Ishikawa (cell line): ENCODE results near the gene ATP11A.
A peak's percentile ranks its signal among the peaks of the same experiment; 100 is the strongest.

Source experiments
- CREB1 ChIP-seq: IDR thresholded peaks from 2 replicates; pipeline ENCODE4 v1.6.1; 2012; ENCODE audit warnings: low read depth
- EP300 ChIP-seq: IDR thresholded peaks from 2 replicates; pipeline ENCODE4 v1.6.1; 2012; ENCODE audit warnings: borderline replicate concordance
- NFIC ChIP-seq: IDR thresholded peaks from 2 replicates; pipeline ENCODE4 v1.6.1; 2012
- RAD21 ChIP-seq: IDR thresholded peaks from 2 replicates; pipeline ENCODE4 v1.6.1; 2012; ENCODE audit warnings: low read depth
- TAF1 ChIP-seq: IDR thresholded peaks from 2 replicates; pipeline ENCODE4 v1.6.1; 2012; ENCODE audit warnings: low read depth, mild to moderate bottlenecking
- TEAD4 ChIP-seq: IDR thresholded peaks from 2 replicates; pipeline ENCODE4 v1.6.1; 2012
- YY1 ChIP-seq: IDR thresholded peaks from 2 replicates; pipeline ENCODE4 v1.6.1; 2012; ENCODE audit warnings: low read depth
- TF ChIP-seq, protein P1 (sequence below): IDR thresholded peaks from 2 replicates; pipeline ENCODE4 v1.6.1; 2012

DNA sequence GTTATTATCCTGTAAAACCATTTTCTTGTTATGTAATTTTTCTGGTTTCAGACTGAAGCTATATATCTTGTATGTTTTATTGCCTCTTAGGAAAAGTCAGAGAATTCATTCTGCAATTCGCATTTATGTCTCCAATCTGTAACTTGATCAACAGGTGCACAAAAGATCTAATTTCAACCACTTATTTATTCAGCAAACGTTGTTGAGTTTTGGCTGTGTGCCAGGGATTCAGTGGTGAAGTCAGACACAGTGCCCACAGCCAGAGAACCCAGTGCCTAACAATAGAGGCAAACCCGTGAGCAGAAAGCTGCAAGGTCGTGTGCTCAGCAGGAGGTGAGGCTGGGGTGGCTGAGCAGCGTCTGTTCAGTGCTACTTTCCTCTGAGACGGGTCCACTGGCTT lies 159.7 kb downstream of the ATP11A start:
- TF ChIP-seq RAD21 = peak; percentile 10; the same call in 1 of the 2 replicates
- TF ChIP-seq EP300 = peak; percentile 83
- TF ChIP-seq, protein P1, sequence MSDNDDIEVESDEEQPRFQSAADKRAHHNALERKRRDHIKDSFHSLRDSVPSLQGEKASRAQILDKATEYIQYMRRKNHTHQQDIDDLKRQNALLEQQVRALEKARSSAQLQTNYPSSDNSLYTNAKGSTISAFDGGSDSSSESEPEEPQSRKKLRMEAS = 0 out of 2 replicates have a peak, but pooled peaks have one; percentile 43
- TF ChIP-seq TAF1 = no peak
- peak; percentile 56 for TF ChIP-seq TEAD4
- TF ChIP-seq YY1 = no peak
- peak; percentile 96 for TF ChIP-seq NFIC
- TF ChIP-seq CREB1 = no peak
